GM21423 (cell line): ENCODE data around the gene OXCT1.
A peak's percentile ranks its signal among the peaks of the same experiment; 100 is the strongest.
"Not testable (repeated sequence)": the region's sequence is repeated elsewhere in the genome, so short reads cannot be mapped to it uniquely, and the experiment has no call there.

Experiments
- ATAC-seq: cut with Tn5 transposase; IDR thresholded peaks from one replicate; pipeline ENCODE4 v1.9.1; 2021; ENCODE audit warnings: mild to moderate bottlenecking, moderate library complexity; ENCODE audit not compliant: unreplicated experiment

The OXCT1 gene

DNA sequence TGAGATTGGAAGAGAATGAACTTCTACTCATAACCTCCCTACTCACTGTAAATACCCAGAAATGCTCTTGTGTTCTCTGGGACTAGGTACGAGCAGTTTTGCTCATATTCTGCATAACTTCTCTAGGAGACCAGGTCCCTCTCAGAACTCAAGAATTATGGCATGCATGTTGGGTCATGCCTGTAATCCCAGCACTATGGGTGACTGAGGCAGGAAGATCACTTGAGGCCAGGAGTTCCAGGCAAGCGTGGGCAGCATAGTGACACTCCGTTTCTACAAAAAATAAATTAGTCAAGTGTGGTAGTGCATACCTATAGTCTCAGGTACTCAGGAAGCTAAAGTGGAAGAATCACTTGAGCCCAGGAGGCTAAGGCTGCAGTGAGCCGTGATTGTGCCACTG is 141.9 kb downstream of the OXCT1 start:
- ATAC-seq: no peak

GRCh38 chr5:41722359-41722950 is 147.8 kb downstream of the OXCT1 start:
- ATAC-seq: no peak

DNA sequence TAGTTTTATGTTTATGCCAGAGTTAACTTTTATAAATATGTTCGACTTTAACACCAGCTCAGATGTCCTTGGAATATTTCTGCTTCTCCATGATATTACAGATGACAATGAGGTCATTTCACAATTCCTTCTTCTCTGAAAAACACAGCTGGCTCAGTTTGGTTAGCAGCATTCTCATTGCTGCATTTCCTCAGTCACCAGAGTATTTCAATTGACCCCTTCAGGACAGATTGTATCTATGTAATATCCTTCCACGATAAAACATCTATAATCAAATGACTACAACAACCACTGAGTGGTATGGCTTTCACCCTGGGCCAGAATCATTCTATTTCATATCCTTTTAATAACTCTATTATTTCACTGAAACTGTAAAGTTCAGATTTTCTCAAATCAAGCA is 148.7 kb downstream of the OXCT1 start:
- no peak for ATAC-seq

- ATAC-seq: no peak
Observed at GRCh38 chr5:41716382-41716781, 153.8 kb downstream of the OXCT1 start.

GRCh38 chr5:41714446-41714845 is 155.8 kb downstream of the OXCT1 start:
- not testable (repeated sequence) for ATAC-seq

DNA sequence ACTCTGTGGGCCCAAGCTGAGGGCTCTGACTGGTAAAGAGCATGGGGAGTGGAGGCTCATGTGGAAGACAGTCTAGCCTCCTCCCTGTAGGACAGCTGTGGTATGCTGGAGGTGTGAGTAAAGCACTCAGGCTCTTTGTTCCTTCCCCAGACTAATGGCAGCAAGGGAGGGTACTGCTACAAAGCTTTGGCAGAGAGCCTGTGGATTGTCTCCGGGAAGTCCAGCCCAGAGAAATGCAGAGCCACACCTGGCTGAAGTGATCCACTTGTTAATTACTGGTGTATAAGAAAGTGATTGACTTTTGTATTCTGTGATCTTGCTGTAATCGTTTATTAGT is 161.7 kb downstream of the OXCT1 start:
- ATAC-seq: peak; percentile 37

DNA sequence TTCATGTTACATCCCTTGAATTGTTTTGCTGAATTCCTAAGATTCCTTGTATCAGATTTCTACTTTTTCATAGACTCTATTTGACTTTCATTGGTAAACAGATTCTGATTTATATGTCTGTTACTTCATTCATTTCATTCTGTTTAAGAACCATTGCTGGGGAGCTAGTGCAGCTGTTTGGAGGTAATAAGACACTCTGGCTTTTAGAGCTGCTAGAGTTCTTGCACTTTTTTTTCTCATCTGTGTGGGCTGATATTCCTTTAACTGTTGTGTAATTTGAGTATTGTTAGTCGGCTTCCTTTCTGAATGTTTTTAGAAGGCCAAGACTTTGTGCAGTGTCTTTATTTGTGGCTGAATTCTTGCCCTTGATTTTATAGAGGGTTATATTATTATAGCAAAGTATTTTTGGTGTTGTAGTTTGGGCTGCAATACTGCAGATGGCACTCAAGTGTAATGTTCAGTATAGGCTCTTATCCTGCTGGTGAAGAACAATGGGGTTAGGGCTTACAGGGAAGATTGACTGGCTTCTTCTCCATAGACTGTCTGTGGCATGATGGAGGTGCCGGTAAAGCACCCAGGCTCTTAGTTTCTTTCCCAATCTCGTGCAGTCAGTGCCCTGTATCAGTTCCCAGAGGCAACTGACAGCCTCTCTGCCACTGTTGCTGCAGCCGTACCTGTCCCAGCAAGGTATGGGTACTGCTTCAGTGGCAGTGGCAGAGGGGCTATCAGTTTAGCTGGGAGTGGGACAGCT is 162.2 kb downstream of the OXCT1 start:
- peak; percentile 69 for ATAC-seq

DNA sequence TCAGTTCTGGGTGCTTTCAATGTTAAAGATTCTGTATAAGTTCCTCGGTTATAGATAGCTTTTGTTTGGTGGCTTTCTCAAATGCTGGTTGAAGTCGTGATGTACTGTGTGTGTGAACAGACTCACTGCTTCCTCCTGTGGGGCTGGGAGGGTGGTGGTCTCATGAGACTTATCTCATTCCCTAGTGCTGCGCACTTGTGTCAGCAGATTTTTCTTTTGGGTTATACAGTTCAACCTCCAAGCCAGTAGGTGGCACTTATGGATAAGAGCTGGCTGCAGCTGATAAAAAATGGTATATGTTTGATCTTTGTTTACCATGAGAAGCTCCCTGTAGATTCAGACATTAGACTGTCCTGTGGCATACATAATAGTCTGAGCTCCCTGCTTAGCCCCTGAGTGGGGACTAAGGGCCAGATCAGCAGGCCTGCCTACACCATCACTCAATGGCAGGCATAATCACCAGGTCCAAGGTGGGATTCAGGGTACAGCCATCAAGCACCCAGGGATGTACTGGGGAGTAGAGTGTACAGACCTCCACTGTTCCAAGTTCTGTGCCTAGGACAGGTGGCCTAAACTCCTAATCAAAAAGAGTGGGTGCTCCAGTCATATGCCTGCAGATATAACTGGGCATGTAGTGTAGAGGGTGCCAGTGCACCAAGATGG is 174.2 kb downstream of the OXCT1 start:
- peak; percentile 77 for ATAC-seq

DNA sequence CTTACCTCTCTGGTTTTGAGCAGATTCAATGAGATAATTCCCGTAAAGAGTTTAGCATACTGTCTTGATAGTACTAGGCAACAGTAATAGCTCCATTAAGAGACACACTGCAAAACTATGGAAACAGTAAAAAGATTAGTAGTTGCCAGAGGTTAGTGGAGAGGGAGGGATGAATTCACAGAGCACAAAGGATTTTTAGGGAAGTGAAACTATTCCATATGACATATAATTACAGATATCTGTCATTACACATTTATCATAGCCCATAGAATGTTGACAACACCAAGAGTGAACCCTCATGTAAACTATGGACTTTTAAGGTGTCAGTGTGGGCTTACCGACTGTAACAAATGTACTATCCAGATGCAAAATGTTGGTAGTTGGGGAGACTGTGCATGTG is 183.5 kb downstream of the OXCT1 start:
- no peak for ATAC-seq

GRCh38 chr5:41686191-41686590 is 184.0 kb downstream of the OXCT1 start:
- ATAC-seq: no peak

- ATAC-seq: no peak
Observed at GRCh38 chr5:41683181-41683580, 187.0 kb downstream of the OXCT1 start.

- ATAC-seq: no peak
Observed at GRCh38 chr5:41682641-41683040, 187.6 kb downstream of the OXCT1 start.

GRCh38 chr5:41681840-41682239 is 188.4 kb downstream of the OXCT1 start:
- no peak for ATAC-seq
